K562 (cell line): ENCODE data around the gene LRRC25. TPM values are rescaled to one million over a fixed set of nuclear protein-coding genes. Genes with fewer than 3 reads are reported as not detected.
"Not testable (repeated sequence)": the region's sequence is repeated elsewhere in the genome, so short reads cannot be mapped to it uniquely, and the experiment has no call there.

ENCODE experiments used
- ATAC-seq: fragments of 200-7000 bp; cut with Tn5 transposase; 3 replicates; pipeline ENCODE4 v1.9.1; 2020; ENCODE audit warnings: moderate library complexity
- BruUV-seq: library from RNA; stranded (reverse); fragments of 400-500 nt; replicated peaks from 2 replicates; lab custom pipeline; 2021; lab: Mats Ljungman, UMichigan
- CTCF ChIA-PET: fragments of 300-600 bp; formaldehyde crosslinking; extraction: SDS; loops from one replicate; lab custom pipeline; 2021; ENCODE audit warnings: low intra/inter-chr PET ratio; lab: Yijun Ruan, JAX
- POLR2A ChIA-PET: fragments of 300-600, 350-650 bp; sonication (Branson Sonifier 250); formaldehyde crosslinking; extraction: SDS; loops from one replicate; lab custom pipeline; 2021; ENCODE audit warnings: antibody characterized with exemption, inconsistent platforms; lab: Yijun Ruan, JAX
- DNase-seq, 4 experiments: peaks; one replicate each; pipeline versions ENCODE4 v3.0.0 to v3.0.0-alpha.2; 2011 to 2018; ENCODE audit warnings: low spot score in 3 of 4, mixed read lengths in 3 of 4; ENCODE audit errors: extremely low read depth in 1 of 4
- FAIRE-seq: peaks from 2 replicates; lab custom pipeline; 2011; peaks lifted over from hg19 to GRCh38; lab: Jason Lieb, UNC
- H2AFZ ChIP-seq: 2 replicates; pipeline ENCODE4 v1.6.0; 2011; ENCODE audit warnings: low read depth, low read length, control low read depth, inconsistent platforms
- H3K27ac ChIP-seq: fragments of 200-600 bp; 3 replicates; pipeline ENCODE4 v1.8.0; 2011; ENCODE audit warnings: low read depth, mild to moderate bottlenecking, control low read depth, inconsistent platforms, low read length, moderate library complexity, mixed read lengths; ENCODE audit errors: extremely low read depth
- H3K27me3 ChIP-seq, 2 experiments: fragments of 300-600 bp in 1 of 2; 2 replicates in 1 of 2; 3 replicates in 1 of 2; pipeline versions ENCODE4 v1.6.0 to v1.8.0; 2011; ENCODE audit warnings: inconsistent platforms in 2 of 2, low read length in 2 of 2, mild to moderate bottlenecking in 1 of 2, mixed read lengths in 1 of 2, moderate library complexity in 1 of 2; ENCODE audit not compliant: control insufficient read depth in 2 of 2, insufficient read depth in 2 of 2
- H3K36me3 ChIP-seq: fragments of 300-600 bp; 3 replicates; pipeline ENCODE4 v1.8.0; 2011; ENCODE audit warnings: mild to moderate bottlenecking, low read length, inconsistent platforms; ENCODE audit not compliant: control insufficient read depth, insufficient read depth
- H3K4me1 ChIP-seq, 2 experiments: fragments of 200-600 bp in 1 of 2; replicated peaks in 1 of 2; 2 replicates in 1 of 2; 3 replicates in 1 of 2; pipeline versions ENCODE4 v1.5.1 to v1.8.0; 2011; ENCODE audit warnings: inconsistent platforms in 2 of 2, low read length in 2 of 2, mild to moderate bottlenecking in 1 of 2, mixed read lengths in 1 of 2, moderate library complexity in 1 of 2; ENCODE audit not compliant: control insufficient read depth in 2 of 2, insufficient read depth in 2 of 2
- H3K4me2 ChIP-seq: 2 replicates; pipeline ENCODE4 v1.6.1; 2011; ENCODE audit warnings: low read length, control low read depth, inconsistent platforms, mixed read lengths; ENCODE audit not compliant: insufficient read depth
- H3K4me3 ChIP-seq: fragments of 200-600 bp; sonication (generic), shearing (Covaris generic); 2 replicates; pipeline ENCODE4 v1.5.1; 2016; ENCODE audit warnings: control low read depth, inconsistent platforms
- H3K79me2 ChIP-seq: fragments of 200-600 bp; 3 replicates; pipeline ENCODE4 v1.8.0; 2011; ENCODE audit warnings: low read length, inconsistent platforms; ENCODE audit not compliant: control insufficient read depth, insufficient read depth
- H3K9ac ChIP-seq, 2 experiments: 2 replicates each; pipeline versions ENCODE4 v1.6.0 to v1.6.1; 2011; ENCODE audit warnings: low read depth in 2 of 2, low read length in 2 of 2, control low read depth in 1 of 2, inconsistent platforms in 1 of 2, mild to moderate bottlenecking in 1 of 2, mixed read lengths in 1 of 2; ENCODE audit not compliant: insufficient read depth in 1 of 2
- H3K9me1 ChIP-seq: one replicate; pipeline ENCODE4 v1.6.0; 2011; ENCODE audit warnings: inconsistent platforms, mild to moderate bottlenecking, low read length, moderate library complexity; ENCODE audit not compliant: control insufficient read depth, insufficient read depth
- H3K9me3 ChIP-seq: replicated peaks from 2 replicates; pipeline ENCODE4 v1.5.1; 2011; ENCODE audit warnings: low read depth, low read length, inconsistent platforms; ENCODE audit not compliant: control insufficient read depth, insufficient read depth
- H4K20me1 ChIP-seq: replicated peaks from 2 replicates; pipeline ENCODE4 v1.6.1; 2011; ENCODE audit warnings: low read length, inconsistent platforms, mixed read lengths; ENCODE audit not compliant: control insufficient read depth, insufficient read depth
- GTF2A2 ChIP-seq: IDR thresholded peaks from 2 replicates; pipeline ENCODE4 v1.6.1; 2016; ENCODE audit warnings: mild to moderate bottlenecking, missing genetic modification characterization, missing compliant biosample characterization
- NR4A1 ChIP-seq, 2 experiments: fragments of 250-450 bp in 1 of 2; fragments of 450-650 bp in 1 of 2; sonication (Bioruptor Pico) in 1 of 2; IDR thresholded peaks; 2 replicates each; pipeline versions ENCODE4 v1.4.0 to v1.6.1; 2016 to 2020; ENCODE audit warnings: mild to moderate bottlenecking in 2 of 2, missing compliant biosample characterization in 1 of 2, missing genetic modification characterization in 1 of 2, moderate library complexity in 1 of 2
- POLR2B ChIP-seq: fragments of 450-650 bp; IDR thresholded peaks from 2 replicates; pipeline ENCODE4 v1.6.1; 2018; ENCODE audit warnings: low read depth; ENCODE audit not compliant: partially characterized antibody
- SMAD3 ChIP-seq: fragments of 450-650 bp; formaldehyde crosslinking; conservative IDR thresholded peaks from 2 replicates; pipeline ENCODE4 v1.4.0; 2020; ENCODE audit warnings: mild to moderate bottlenecking
- TEAD2 ChIP-seq: fragments of 450-650 bp; IDR thresholded peaks from 2 replicates; pipeline ENCODE4 v1.6.1; 2016; ENCODE audit warnings: missing genetic modification characterization, control low read depth, missing compliant biosample characterization
- ZNF589 ChIP-seq: fragments of 200-800 bp; sonication (Bioruptor generic); IDR thresholded peaks from 2 replicates; pipeline ENCODE4 v1.6.1; 2016; ENCODE audit warnings: low read depth, missing genetic modification characterization, missing compliant biosample characterization
- ZNF76 ChIP-seq: fragments of 250-450 bp; sonication (Bioruptor Pico); IDR thresholded peaks from 2 replicates; pipeline ENCODE4 v1.4.0; 2020; ENCODE audit warnings: mild to moderate bottlenecking, moderate library complexity, borderline replicate concordance
- WGBS: fragments of 100-300 bp; shearing (Covaris generic); methylation state at CpG from one replicate; pipeline ENCODE4 v1.1.6; 2016; ENCODE audit warnings: low coverage, mixed read lengths; ENCODE audit not compliant: insufficient coverage; ENCODE audit errors: missing lambda C conversion rate; 5-methylcytosine and 5-hydroxymethylcytosine counted together
- in situ Hi-C: fragments of 300-500 bp; cut with MboI; formaldehyde crosslinking; loops from 4 replicates; pipeline ENCODE4 v1.15.0; 2018; ENCODE audit warnings: inconsistent platforms, mixed read lengths
- intact Hi-C: fragments of 100-400 bp; cut with micrococcal nuclease; formaldehyde crosslinking; loops from 2 replicates; pipeline ENCODE4 v1.14.2; 2022
- polyA plus RNA-seq, 8 experiments: library from polyadenylated mRNA; depleted of rRNA in 4 of 8; stranded (reverse) in 5 of 8; unstranded in 3 of 8; fragments of >200 nt; fragmentation: Nextera tagmentation in 2 of 8; fragmentation: Illumina TruSeq in 1 of 8; extraction: Ambion mirVana in 2 of 8; extraction: Trizol in 1 of 8; gene quantifications; 2 replicates each; pipeline versions ENCODE4 v1.2.1 to v1.2.3, GENCODE V29; 2011 to 2014; ENCODE audit warnings: inconsistent platforms in 1 of 8, missing spikeins in 1 of 8
- total RNA-seq, 7 experiments: library from RNA; depleted of rRNA in 6 of 7; stranded (reverse); fragments of >200 nt in 6 of 7; fragmentation: Illumina TruSeq in 2 of 7; extraction: Trizol in 2 of 7; gene quantifications; 2 replicates each; pipeline versions ENCODE4 v1.2.1 to v1.2.3, GENCODE V29; 2011 to 2021; ENCODE audit warnings: low replicate concordance in 1 of 7
- TF ChIP-seq, protein P1 (sequence below): fragments of 250-450 bp; sonication (Bioruptor Pico); IDR thresholded peaks from 2 replicates; pipeline ENCODE4 v1.8.0; 2021; ENCODE audit warnings: borderline replicate concordance, mild to moderate bottlenecking, moderate library complexity; ENCODE audit not compliant: poor library complexity, severe bottlenecking
- TF ChIP-seq, protein P2 (sequence below): fragments of 250-450 bp; sonication (Bioruptor Pico); IDR thresholded peaks from 2 replicates; pipeline ENCODE4 v1.4.0; 2020
- TF ChIP-seq, protein P3 (sequence below): fragments of 250-450 bp; sonication (Bioruptor Pico); IDR thresholded peaks from 2 replicates; pipeline ENCODE4 v1.8.0; 2022; ENCODE audit warnings: moderate library complexity, mild to moderate bottlenecking, inconsistent platforms

The LRRC25 gene
- total and polyA plus RNA-seq, 9 of the 15 experiments (the other 6 are each of a cell fraction or from before 2014, with no cell fraction given): 0.07 to 0.36 (median 0.10) TPM; not detected in 3

DNA sequence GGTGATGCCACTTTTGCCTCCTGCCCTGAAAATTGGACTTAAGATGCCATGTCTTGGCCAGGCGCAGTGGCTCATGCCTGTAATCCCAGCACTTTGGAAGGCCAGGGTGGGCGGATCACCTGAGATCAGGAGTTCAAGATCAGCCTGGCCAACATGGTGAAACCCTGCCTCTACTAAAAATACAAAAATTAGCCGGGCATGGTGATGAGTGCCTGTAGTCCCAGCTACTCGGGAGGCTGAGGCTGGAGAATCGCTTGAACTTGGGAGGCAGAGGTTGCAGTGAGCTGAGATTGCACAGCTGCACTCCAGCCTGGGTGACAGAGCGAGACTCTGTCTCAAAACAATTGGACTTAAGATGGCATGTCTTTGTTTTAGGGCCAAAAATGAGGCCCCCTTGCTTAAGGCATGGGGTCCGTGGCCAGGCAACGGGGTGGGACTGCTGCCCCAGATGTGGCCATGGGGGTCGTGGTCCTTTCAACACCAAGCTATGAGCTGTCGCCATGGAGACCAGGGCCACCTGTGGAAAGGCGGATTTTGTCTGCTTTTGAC lies 33.1 kb downstream of the LRRC25 start:
- H3K27me3 ChIP-seq; CTCF ChIA-PET; H3K4me3 ChIP-seq; FAIRE-seq; H3K9me3 ChIP-seq; H4K20me1 ChIP-seq; in situ Hi-C loops; H2AFZ ChIP-seq; ATAC-seq; DNase-seq; H3K9me1 ChIP-seq; TF ChIP-seq NR4A1 (CRISPR knock-in tag; IDR thresholded peaks at IDR 0.05): not testable (repeated sequence)
- peak overlapping the region; percentile 86 to 92 for H3K9ac ChIP-seq
- peaks cover 10% of the 10 kb centered on the region; the same call in 2 of the 3 replicates for H3K79me2 ChIP-seq
- TSS peak; percentile 99 for BruUV-seq
- peaks cover 71% of the 10 kb centered on the region; the same call in 2 of the 3 replicates for H3K36me3 ChIP-seq
- peaks cover 45 to 53% of the 10 kb centered on the region in 2 experiments for H3K4me1 ChIP-seq
- peak overlapping the region; percentile 99 for H3K27ac ChIP-seq
- H3K4me2 ChIP-seq: peak overlapping the region; percentile 63
- POLR2A ChIA-PET: interaction anchor here (0.7 to 13.9 kb wide), 7 partner anchors 8 to 145 kb away, joined by 3 to 207 read pairs (median 4); partner anchors contain the start of gene GDF15
- intact Hi-C loops: loop anchor here (2.0 kb wide), 1 partner anchor 22 kb away; the partner anchor contains the start of gene GDF15
- WGBS: 37% methylated on average over 9 of the region's 11 CpGs
- TF ChIP-seq GTF2A2 (peak; percentile 79), ZNF76 (CRISPR knock-in tag) (peak; percentile 60), SMAD3 (CRISPR knock-in tag) (peak; percentile 50; the same call in 1 of the 2 replicates), POLR2B (peak; percentile 43), NR4A1 (tag; IDR thresholded peaks at IDR 0.05) (peak; percentile 96), TEAD2 (peak; percentile 54; the same call in 1 of the 2 replicates), ZNF589 (CRISPR knock-in tag) (0 out of 2 replicates have a peak, but pooled peaks have one; percentile 18)
- TF ChIP-seq, protein P1, sequence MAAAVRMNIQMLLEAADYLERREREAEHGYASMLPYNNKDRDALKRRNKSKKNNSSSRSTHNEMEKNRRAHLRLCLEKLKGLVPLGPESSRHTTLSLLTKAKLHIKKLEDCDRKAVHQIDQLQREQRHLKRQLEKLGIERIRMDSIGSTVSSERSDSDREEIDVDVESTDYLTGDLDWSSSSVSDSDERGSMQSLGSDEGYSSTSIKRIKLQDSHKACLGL: peak; percentile 1
- TF ChIP-seq, protein P2, sequence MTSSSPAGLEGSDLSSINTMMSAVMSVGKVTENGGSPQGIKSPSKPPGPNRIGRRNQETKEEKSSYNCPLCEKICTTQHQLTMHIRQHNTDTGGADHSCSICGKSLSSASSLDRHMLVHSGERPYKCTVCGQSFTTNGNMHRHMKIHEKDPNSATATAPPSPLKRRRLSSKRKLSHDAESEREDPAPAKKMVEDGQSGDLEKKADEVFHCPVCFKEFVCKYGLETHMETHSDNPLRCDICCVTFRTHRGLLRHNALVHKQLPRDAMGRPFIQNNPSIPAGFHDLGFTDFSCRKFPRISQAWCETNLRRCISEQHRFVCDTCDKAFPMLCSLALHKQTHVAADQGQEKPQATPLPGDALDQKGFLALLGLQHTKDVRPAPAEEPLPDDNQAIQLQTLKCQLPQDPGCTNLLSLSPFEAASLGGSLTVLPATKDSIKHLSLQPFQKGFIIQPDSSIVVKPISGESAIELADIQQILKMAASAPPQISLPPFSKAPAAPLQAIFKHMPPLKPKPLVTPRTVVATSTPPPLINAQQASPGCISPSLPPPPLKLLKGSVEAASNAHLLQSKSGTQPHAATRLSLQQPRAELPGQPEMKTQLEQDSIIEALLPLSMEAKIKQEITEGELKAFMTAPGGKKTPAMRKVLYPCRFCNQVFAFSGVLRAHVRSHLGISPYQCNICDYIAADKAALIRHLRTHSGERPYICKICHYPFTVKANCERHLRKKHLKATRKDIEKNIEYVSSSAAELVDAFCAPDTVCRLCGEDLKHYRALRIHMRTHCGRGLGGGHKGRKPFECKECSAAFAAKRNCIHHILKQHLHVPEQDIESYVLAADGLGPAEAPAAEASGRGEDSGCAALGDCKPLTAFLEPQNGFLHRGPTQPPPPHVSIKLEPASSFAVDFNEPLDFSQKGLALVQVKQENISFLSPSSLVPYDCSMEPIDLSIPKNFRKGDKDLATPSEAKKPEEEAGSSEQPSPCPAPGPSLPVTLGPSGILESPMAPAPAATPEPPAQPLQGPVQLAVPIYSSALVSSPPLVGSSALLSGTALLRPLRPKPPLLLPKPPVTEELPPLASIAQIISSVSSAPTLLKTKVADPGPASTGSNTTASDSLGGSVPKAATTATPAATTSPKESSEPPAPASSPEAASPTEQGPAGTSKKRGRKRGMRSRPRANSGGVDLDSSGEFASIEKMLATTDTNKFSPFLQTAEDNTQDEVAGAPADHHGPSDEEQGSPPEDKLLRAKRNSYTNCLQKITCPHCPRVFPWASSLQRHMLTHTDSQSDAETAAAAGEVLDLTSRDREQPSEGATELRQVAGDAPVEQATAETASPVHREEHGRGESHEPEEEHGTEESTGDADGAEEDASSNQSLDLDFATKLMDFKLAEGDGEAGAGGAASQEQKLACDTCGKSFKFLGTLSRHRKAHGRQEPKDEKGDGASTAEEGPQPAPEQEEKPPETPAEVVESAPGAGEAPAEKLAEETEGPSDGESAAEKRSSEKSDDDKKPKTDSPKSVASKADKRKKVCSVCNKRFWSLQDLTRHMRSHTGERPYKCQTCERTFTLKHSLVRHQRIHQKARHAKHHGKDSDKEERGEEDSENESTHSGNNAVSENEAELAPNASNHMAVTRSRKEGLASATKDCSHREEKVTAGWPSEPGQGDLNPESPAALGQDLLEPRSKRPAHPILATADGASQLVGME (CRISPR knock-in tag): peak; percentile 37; the same call in 1 of the 2 replicates
- TF ChIP-seq, protein P3, sequence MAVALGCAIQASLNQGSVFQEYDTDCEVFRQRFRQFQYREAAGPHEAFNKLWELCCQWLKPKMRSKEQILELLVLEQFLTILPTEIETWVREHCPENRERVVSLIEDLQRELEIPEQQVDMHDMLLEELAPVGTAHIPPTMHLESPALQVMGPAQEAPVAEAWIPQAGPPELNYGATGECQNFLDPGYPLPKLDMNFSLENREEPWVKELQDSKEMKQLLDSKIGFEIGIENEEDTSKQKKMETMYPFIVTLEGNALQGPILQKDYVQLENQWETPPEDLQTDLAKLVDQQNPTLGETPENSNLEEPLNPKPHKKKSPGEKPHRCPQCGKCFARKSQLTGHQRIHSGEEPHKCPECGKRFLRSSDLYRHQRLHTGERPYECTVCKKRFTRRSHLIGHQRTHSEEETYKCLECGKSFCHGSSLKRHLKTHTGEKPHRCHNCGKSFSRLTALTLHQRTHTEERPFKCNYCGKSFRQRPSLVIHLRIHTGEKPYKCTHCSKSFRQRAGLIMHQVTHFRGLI (CRISPR knock-in tag): peak; percentile 66; the same call in 1 of the 2 replicates
